ENCODE results near the gene TRAK1.

The TRAK1 gene

DNA sequence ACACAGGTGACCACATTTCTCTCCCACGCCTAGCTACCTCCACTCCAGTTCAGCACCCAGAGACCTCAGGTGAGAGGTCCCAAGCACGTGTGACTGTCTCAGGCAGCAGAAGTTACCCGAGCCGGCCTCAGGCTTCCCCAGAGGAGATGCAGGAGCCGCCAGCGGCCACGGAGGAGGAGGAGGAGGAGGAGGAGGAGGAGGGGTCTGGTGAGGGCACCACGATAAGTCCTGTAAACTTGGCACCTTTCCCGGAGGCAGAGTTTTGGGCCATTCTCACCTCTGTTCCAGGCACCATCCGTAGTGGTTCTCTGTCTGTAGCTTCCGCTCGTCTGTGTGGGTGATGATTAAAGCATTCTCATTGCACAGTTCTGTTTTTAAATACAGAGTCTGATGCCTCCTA lies 118.8 kb downstream of the TRAK1 start:
- Histone ChIP-seq H3K36me3 (ENCODE audit: control insufficient read depth, insufficient read depth, low read length) (peaks cover 6% of the 10 kb centered on the region), H3K9me3 (ENCODE audit: control insufficient read depth, insufficient read depth, low read length) (no peaks in the 10 kb centered on the region), H3K4me3 (ENCODE audit: low read length) (no peak overlapping the region), H3K4me1 (ENCODE audit: control insufficient read depth, insufficient read depth, low read length) (no peaks in the 10 kb centered on the region), H3K27ac (ENCODE audit: low read length) (no peak overlapping the region), H3K27me3 (ENCODE audit: control insufficient read depth, insufficient read depth, low read length) (no peaks in the 10 kb centered on the region)
- DNase-seq (ENCODE audit: low read depth, low spot score): no peak
- no CpG with 5 or more reads among the region's 12 CpGs for WGBS (ENCODE audit: insufficient coverage, insufficient read length)

DNA sequence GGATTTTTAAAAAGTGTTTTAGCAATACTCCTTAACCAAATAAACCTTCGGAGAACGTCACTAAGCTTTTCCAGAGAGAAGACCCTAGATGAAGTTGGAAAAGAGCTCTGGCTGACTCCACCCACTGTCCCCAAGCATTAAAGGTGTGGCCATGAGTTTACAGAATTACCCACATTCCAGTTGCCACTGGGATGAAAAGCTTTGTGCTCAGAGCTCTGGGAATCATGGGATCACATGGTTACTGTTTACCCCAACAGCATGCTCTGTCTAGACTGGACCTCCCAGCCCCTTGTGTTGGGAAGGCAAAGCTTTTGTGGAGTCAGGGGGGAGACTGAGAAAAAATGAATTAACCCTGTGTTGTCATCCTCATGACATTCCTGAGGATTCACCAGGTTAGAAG lies 119.6 kb downstream of the TRAK1 start:
- H3K4me1 ChIP-seq (ENCODE audit: control insufficient read depth, insufficient read depth, low read length): no peaks in the 10 kb centered on the region
- no peaks in the 10 kb centered on the region for H3K9me3 ChIP-seq (ENCODE audit: control insufficient read depth, insufficient read depth, low read length)
- no peaks in the 10 kb centered on the region for H3K27me3 ChIP-seq (ENCODE audit: control insufficient read depth, insufficient read depth, low read length)
- H3K27ac ChIP-seq (ENCODE audit: low read length): no peak overlapping the region
- H3K36me3 ChIP-seq (ENCODE audit: control insufficient read depth, insufficient read depth, low read length): peaks cover 6% of the 10 kb centered on the region
- no peak overlapping the region for H3K4me3 ChIP-seq (ENCODE audit: low read length)
- no peak for DNase-seq (ENCODE audit: low read depth, low spot score)
- WGBS (ENCODE audit: insufficient coverage, insufficient read length): no CpG with 5 or more reads among the region's 2 CpGs

DNA sequence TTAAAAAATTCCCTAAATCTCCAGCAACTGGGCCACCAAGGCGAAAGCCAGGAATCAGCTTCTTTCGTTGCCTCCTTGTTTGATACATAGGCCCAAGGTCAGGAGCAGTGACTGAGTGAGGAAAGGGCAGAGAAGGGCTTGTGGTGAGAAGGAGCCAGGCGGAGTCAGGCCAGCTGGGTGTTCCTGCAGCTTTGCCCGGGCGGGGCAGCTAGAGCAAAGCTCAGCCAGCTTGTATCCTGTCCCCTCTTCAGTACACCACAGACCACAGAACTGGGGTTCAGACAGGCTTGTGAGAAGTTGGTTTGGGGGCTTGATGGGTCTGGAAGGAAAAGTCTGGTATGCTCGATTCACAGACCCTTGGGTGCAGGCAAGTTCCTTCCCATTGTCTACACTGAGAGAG lies 122.3 kb downstream of the TRAK1 start:
- H3K27me3 ChIP-seq (ENCODE audit: control insufficient read depth, insufficient read depth, low read length): no peaks in the 10 kb centered on the region
- H3K9me3 ChIP-seq (ENCODE audit: control insufficient read depth, insufficient read depth, low read length): no peaks in the 10 kb centered on the region
- DNase-seq (ENCODE audit: low read depth, low spot score): no peak
- no peak overlapping the region for H3K4me3 ChIP-seq (ENCODE audit: low read length)
- no peak overlapping the region for H3K27ac ChIP-seq (ENCODE audit: low read length)
- H3K4me1 ChIP-seq (ENCODE audit: control insufficient read depth, insufficient read depth, low read length): no peaks in the 10 kb centered on the region
- peaks cover 6% of the 10 kb centered on the region for H3K36me3 ChIP-seq (ENCODE audit: control insufficient read depth, insufficient read depth, low read length)
- no CpG with 5 or more reads among the region's 6 CpGs for WGBS (ENCODE audit: insufficient coverage, insufficient read length)

DNA sequence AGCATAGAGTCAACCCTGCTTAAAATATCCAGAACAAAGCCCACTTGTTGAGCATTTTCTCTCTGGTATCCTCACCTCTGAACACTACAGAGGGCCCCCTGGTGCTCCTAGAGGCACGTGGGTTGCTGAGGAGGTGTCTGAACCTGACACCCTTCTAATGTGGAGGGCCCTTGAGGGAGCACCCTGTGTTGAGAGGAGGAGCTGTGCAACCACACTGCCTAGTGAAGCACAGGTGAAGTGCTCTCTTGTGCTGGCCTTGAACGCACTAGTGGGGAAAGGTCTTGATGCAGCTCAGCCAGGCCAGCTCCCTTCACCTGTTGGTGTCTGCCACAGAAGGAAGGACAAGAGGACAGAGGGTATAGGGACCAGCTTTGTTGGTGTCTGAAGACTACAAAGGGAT lies 122.9 kb downstream of the TRAK1 start:
- no peaks in the 10 kb centered on the region for H3K9me3 ChIP-seq (ENCODE audit: control insufficient read depth, insufficient read depth, low read length)
- DNase-seq (ENCODE audit: low read depth, low spot score): no peak
- no peaks in the 10 kb centered on the region for H3K4me1 ChIP-seq (ENCODE audit: control insufficient read depth, insufficient read depth, low read length)
- peaks cover 6% of the 10 kb centered on the region for H3K36me3 ChIP-seq (ENCODE audit: control insufficient read depth, insufficient read depth, low read length)
- WGBS (ENCODE audit: insufficient coverage, insufficient read length): no CpG with 5 or more reads among the region's 2 CpGs
- H3K27ac ChIP-seq (ENCODE audit: low read length): no peak overlapping the region
- no peaks in the 10 kb centered on the region for H3K27me3 ChIP-seq (ENCODE audit: control insufficient read depth, insufficient read depth, low read length)
- H3K4me3 ChIP-seq (ENCODE audit: low read length): no peak overlapping the region

DNA sequence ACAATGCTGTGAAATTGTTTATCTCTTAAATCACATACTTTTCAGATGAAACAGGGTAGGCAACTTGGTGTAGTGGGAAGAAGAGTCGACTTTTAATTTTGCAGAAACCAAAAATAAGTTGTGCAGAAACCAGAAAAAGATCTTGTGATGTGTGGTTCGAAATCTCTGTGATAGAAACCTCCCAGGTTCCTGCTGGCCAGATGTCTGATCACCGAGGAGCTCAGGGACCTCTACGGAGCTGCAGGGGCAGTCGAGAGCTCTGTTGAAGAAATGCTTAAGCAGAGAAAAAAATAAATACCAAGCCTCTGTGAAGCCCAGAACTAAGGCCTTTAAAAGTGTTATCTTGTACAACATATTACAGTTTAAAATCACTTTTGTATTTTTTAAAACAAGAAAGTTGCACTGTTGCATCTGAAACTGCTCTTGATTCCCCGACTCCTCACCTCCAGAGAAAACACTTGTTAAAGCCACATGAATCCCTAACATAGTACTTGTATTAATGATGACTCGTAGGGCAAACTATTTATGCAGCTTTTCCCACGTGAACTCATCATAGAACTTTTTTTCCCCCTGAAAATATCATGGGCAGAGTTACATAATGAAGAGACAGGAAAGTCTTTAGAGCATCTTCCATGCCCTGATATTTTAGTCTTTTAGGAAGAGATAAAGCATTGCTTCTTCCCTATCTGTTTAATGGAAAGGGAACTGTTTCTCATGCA lies 123.6 kb downstream of the TRAK1 start:
- Histone ChIP-seq H3K27me3 (ENCODE audit: control insufficient read depth, insufficient read depth, low read length) (no peaks in the 10 kb centered on the region), H3K4me1 (ENCODE audit: control insufficient read depth, insufficient read depth, low read length) (no peaks in the 10 kb centered on the region), H3K27ac (ENCODE audit: low read length) (no peak overlapping the region), H3K36me3 (ENCODE audit: control insufficient read depth, insufficient read depth, low read length) (peaks cover 4% of the 10 kb centered on the region), H3K4me3 (ENCODE audit: low read length) (no peak overlapping the region), H3K9me3 (ENCODE audit: control insufficient read depth, insufficient read depth, low read length) (no peaks in the 10 kb centered on the region)
- DNase-seq (ENCODE audit: low read depth, low spot score): no peak
- no CpG with 5 or more reads among the region's 8 CpGs for WGBS (ENCODE audit: insufficient coverage, insufficient read length)

DNA sequence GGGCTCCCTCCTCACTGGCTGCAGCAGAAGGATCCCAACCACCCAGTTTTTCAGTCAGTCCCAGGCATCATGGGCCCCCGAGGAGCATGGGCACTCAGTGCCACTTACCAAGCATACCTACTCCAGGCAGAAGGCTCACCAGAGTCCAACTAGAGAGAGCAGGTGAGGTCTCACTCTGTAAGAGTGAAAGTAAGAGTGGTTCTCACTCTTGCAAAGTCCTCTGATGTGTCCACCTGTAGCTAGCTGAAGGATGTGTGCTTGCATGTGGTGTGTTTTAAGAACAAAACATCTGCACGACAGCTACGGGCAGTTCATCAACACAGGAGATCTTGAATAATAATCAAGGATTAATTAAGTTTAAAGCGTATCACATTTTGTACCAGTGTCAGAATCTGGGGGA lies 125.1 kb downstream of the TRAK1 start:
- no CpG with 5 or more reads among the region's 4 CpGs for WGBS (ENCODE audit: insufficient coverage, insufficient read length)
- H3K27ac ChIP-seq (ENCODE audit: low read length): no peak overlapping the region
- no peaks in the 10 kb centered on the region for H3K4me1 ChIP-seq (ENCODE audit: control insufficient read depth, insufficient read depth, low read length)
- no peaks in the 10 kb centered on the region for H3K9me3 ChIP-seq (ENCODE audit: control insufficient read depth, insufficient read depth, low read length)
- H3K27me3 ChIP-seq (ENCODE audit: control insufficient read depth, insufficient read depth, low read length): no peaks in the 10 kb centered on the region
- no peak overlapping the region for H3K4me3 ChIP-seq (ENCODE audit: low read length)
- H3K36me3 ChIP-seq (ENCODE audit: control insufficient read depth, insufficient read depth, low read length): no peaks in the 10 kb centered on the region
- DNase-seq (ENCODE audit: low read depth, low spot score): no peak

DNA sequence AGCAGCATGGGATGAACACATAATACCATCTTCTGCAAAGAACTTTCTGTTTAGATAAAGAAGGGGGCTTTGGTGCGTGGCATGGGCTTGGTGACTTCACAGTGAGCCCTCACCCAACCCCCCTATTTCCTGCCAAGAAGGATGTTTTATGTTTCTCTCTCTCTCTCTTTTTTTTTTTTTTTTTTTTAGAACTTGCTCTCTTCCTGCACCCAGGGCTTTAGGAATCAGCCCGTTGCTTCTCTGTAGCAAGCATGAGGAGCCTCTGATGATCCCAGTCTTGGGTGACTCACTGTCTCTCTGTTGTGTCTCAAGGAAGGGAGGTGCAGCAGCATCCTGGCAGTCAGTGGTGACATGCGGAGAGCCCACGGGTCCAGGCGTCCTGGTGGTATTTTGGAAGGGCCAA lies 125.8 kb downstream of the TRAK1 start:
- Histone ChIP-seq H3K27ac (ENCODE audit: low read length) (no peak overlapping the region), H3K9me3 (ENCODE audit: control insufficient read depth, insufficient read depth, low read length) (no peaks in the 10 kb centered on the region), H3K4me1 (ENCODE audit: control insufficient read depth, insufficient read depth, low read length) (no peaks in the 10 kb centered on the region), H3K36me3 (ENCODE audit: control insufficient read depth, insufficient read depth, low read length) (no peaks in the 10 kb centered on the region), H3K27me3 (ENCODE audit: control insufficient read depth, insufficient read depth, low read length) (no peaks in the 10 kb centered on the region), H3K4me3 (ENCODE audit: low read length) (no peak overlapping the region)
- WGBS (ENCODE audit: insufficient coverage, insufficient read length): no CpG with 5 or more reads among the region's 5 CpGs
- DNase-seq (ENCODE audit: low read depth, low spot score): no peak

DNA sequence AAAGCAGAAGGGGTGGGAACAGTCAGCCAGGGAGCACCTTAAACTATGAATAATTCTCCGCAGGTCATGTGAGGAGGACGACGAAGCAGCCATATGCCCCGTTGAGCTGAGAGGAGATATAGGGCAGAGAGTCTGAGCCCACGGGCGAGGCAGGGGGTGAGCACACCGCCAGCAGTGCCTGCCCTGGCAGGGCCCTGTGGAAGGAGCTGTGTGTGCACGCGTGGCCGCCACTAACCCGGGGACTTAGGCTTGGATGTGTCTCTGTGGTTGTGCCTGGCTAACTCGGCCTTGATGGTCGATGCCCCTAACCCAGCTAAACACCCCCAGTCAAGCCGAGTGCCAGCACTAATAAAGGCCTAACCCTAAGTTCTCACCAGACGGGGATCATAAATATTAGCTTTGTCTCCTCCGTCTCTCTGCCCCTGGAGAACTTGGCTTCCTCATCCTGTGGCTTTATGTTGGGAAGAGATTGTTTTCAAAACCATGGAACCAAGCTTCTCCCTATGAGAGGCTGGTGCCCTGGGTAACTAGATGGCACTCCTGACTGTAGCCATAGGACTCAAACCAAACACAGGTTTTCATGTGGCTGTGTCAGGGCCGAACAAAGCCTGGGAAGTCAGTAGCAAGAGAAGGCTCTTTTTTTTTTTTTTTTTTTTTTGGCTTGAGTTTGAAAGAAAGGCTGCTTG lies 129.4 kb downstream of the TRAK1 start:
- Histone ChIP-seq H3K36me3 (ENCODE audit: control insufficient read depth, insufficient read depth, low read length) (peaks cover 3% of the 10 kb centered on the region; the same call in 1 of the 2 replicates), H3K4me3 (ENCODE audit: low read length) (no peak overlapping the region)

DNA sequence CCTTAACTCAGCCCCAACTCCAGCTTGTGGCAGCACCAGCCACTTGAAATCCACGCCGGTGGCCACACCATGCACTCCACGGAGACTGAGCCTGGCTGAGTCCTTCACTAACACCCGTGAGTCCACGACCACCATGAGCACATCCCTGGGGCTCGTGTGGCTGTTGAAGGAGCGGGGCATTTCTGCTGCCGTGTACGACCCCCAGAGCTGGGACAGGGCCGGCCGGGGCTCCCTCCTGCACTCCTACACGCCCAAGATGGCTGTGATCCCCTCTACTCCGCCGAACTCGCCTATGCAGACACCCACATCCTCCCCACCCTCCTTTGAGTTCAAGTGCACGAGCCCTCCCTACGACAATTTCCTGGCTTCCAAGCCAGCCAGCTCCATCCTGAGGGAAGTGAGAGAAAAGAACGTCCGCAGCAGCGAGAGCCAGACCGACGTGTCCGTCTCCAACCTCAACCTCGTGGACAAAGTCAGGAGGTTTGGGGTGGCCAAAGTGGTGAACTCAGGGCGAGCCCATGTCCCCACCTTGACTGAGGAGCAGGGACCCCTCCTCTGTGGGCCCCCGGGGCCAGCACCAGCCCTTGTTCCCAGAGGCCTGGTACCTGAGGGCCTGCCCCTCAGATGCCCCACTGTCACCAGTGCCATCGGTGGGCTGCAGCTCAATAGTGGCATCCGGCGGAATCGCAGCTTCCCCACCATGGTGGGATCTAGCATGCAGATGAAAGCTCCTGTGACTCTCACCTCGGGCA lies 132.0 kb downstream of the TRAK1 start:
- Histone ChIP-seq H3K36me3 (ENCODE audit: control insufficient read depth, insufficient read depth, low read length) (peaks cover 3% of the 10 kb centered on the region; the same call in 1 of the 2 replicates), H3K4me1 (ENCODE audit: control insufficient read depth, insufficient read depth, low read length) (no peaks in the 10 kb centered on the region), H3K9me3 (ENCODE audit: control insufficient read depth, insufficient read depth, low read length) (no peaks in the 10 kb centered on the region), H3K4me3 (ENCODE audit: low read length) (no peak overlapping the region), H3K27ac (ENCODE audit: low read length) (no peak overlapping the region), H3K27me3 (ENCODE audit: control insufficient read depth, insufficient read depth, low read length) (no peaks in the 10 kb centered on the region)
- no peak for DNase-seq (ENCODE audit: low read depth, low spot score)
- WGBS (ENCODE audit: insufficient coverage, insufficient read length): no CpG with 5 or more reads among the region's 31 CpGs

More for the DNA sequence above, 129.4 kb downstream of the TRAK1 start:
- no peaks in the 10 kb centered on the region for H3K27me3 ChIP-seq (ENCODE audit: control insufficient read depth, insufficient read depth, low read length)
- no peak overlapping the region for H3K27ac ChIP-seq (ENCODE audit: low read length)
- DNase-seq (ENCODE audit: low read depth, low spot score): no peak
- WGBS (ENCODE audit: insufficient coverage, insufficient read length): no CpG with 5 or more reads among the region's 17 CpGs
- H3K4me1 ChIP-seq (ENCODE audit: control insufficient read depth, insufficient read depth, low read length): no peaks in the 10 kb centered on the region
- no peaks in the 10 kb centered on the region for H3K9me3 ChIP-seq (ENCODE audit: control insufficient read depth, insufficient read depth, low read length)

DNA sequence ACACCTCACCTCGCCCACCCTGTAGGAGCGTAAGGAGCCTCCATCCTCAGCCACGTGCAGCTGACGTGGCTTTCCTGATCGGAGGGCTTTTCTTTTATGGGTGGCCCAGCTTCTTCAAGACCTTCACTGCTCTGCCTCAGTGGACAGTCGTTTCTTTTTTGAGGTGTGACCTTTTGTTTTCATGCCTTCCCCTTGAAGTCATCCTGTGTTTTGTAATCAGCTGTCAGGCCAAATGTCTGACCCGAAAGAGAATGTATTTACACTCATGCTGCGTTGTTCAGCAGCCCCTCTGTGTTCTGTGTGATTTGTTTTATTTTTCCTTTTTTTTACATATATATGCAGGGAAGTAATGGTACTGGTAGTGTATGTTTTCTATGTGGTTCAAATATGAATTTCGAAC lies 133.0 kb downstream of the TRAK1 start:
- no CpG with 5 or more reads among the region's 9 CpGs for WGBS (ENCODE audit: insufficient coverage, insufficient read length)
- no peak for DNase-seq (ENCODE audit: low read depth, low spot score)
- Histone ChIP-seq H3K9me3 (ENCODE audit: control insufficient read depth, insufficient read depth, low read length) (no peaks in the 10 kb centered on the region), H3K36me3 (ENCODE audit: control insufficient read depth, insufficient read depth, low read length) (peaks cover 3% of the 10 kb centered on the region; the same call in 1 of the 2 replicates), H3K4me1 (ENCODE audit: control insufficient read depth, insufficient read depth, low read length) (no peaks in the 10 kb centered on the region), H3K4me3 (ENCODE audit: low read length) (no peak overlapping the region), H3K27me3 (ENCODE audit: control insufficient read depth, insufficient read depth, low read length) (no peaks in the 10 kb centered on the region), H3K27ac (ENCODE audit: low read length) (no peak overlapping the region)
